HepG2 (cell line): ENCODE measurements around the gene ATP5PB. TPM values are rescaled to one million over a fixed set of nuclear protein-coding genes. Genes with fewer than 3 reads are reported as not detected.

ENCODE experiments used
- ATAC-seq: fragments of 200-7000 bp; cut with Tn5 transposase; 3 replicates; pipeline ENCODE4 v1.9.1; 2020; ENCODE audit warnings: mild to moderate bottlenecking, moderate library complexity
- BruUV-seq: library from RNA; stranded (reverse); fragments of 400-500 nt; replicated peaks from 2 replicates; lab custom pipeline; 2021; lab: Mats Ljungman, UMichigan
- CTCF ChIA-PET: fragments of 300-600 bp; formaldehyde crosslinking; extraction: SDS; loops from one replicate; lab custom pipeline; 2021; ENCODE audit warnings: low total read pairs, inconsistent platforms, low intra/inter-chr PET ratio; lab: Yijun Ruan, JAX
- POLR2A ChIA-PET: fragments of 350-600 bp; sonication (Branson Sonifier 250); formaldehyde crosslinking; loops from one replicate; lab custom pipeline; 2020; ENCODE audit warnings: antibody characterized with exemption, inconsistent platforms; lab: Yijun Ruan, JAX
- DNase-seq: peaks from one replicate; pipeline ENCODE4 v3.0.0-alpha.2; 2015; ENCODE audit warnings: low spot score
- FAIRE-seq: peaks from 3 replicates; lab custom pipeline; 2011; peaks lifted over from hg19 to GRCh38; lab: Jason Lieb, UNC
- H2AFZ ChIP-seq: one replicate; pipeline ENCODE4 v1.6.1; 2011; ENCODE audit warnings: low read length, inconsistent platforms
- H3K27ac ChIP-seq: fragments of 300-600 bp; 3 replicates; pipeline ENCODE4 v1.8.0; 2011; ENCODE audit warnings: mixed run types, mild to moderate bottlenecking, mixed read lengths, low read length, inconsistent platforms; ENCODE audit not compliant: insufficient read depth; ENCODE audit errors: extremely low read length
- H3K27me3 ChIP-seq, 2 experiments: fragments of 200-600 bp in 1 of 2; 2 replicates in 1 of 2; 3 replicates in 1 of 2; pipeline versions ENCODE4 v1.6.0 to v1.8.0; 2011; ENCODE audit warnings: low read length in 2 of 2, mild to moderate bottlenecking in 2 of 2, moderate library complexity in 2 of 2, inconsistent platforms in 1 of 2; ENCODE audit not compliant: insufficient read depth in 2 of 2, control insufficient read depth in 1 of 2
- H3K36me3 ChIP-seq, 2 experiments: fragments of 200-600 bp in 1 of 2; replicated peaks in 1 of 2; 2 replicates in 1 of 2; 3 replicates in 1 of 2; pipeline versions ENCODE4 v1.5.1 to v1.8.0; 2011; ENCODE audit warnings: low read length in 2 of 2, inconsistent platforms in 1 of 2; ENCODE audit not compliant: insufficient read depth in 2 of 2, control insufficient read depth in 1 of 2
- H3K4me1 ChIP-seq: 2 replicates; pipeline ENCODE4 v1.5.1; 2012; ENCODE audit warnings: low read length, inconsistent platforms; ENCODE audit not compliant: insufficient read depth
- H3K4me2 ChIP-seq: 2 replicates; pipeline ENCODE4 v1.6.0; 2011; ENCODE audit warnings: low read depth, low read length, inconsistent platforms
- H3K4me3 ChIP-seq, 3 experiments: fragments of 200-600 bp in 1 of 3; sonication (generic), shearing (Covaris generic) in 1 of 3; replicated peaks in 1 of 3; 2 replicates each; pipeline ENCODE4 v1.5.1; 2011 to 2016; ENCODE audit warnings: low read length in 3 of 3, inconsistent platforms in 2 of 3, low read depth in 2 of 3, mild to moderate bottlenecking in 2 of 3, control low read depth in 1 of 3, mixed read lengths in 1 of 3; ENCODE audit not compliant: insufficient read depth in 1 of 3
- H3K79me2 ChIP-seq: one replicate; pipeline ENCODE4 v1.6.1; 2011; ENCODE audit warnings: low read length, inconsistent platforms; ENCODE audit not compliant: insufficient read depth
- H3K9ac ChIP-seq: 2 replicates; pipeline ENCODE4 v1.6.0; 2011; ENCODE audit warnings: mild to moderate bottlenecking, low read depth, low read length, inconsistent platforms; ENCODE audit not compliant: insufficient read depth
- H3K9me3 ChIP-seq: 2 replicates; pipeline ENCODE4 v1.5.1; 2012; ENCODE audit warnings: mild to moderate bottlenecking, low read length
- H4K20me1 ChIP-seq: 2 replicates; pipeline ENCODE4 v1.6.0; 2011; ENCODE audit warnings: inconsistent platforms, mild to moderate bottlenecking, low read length, moderate library complexity; ENCODE audit not compliant: insufficient read depth
- CENPT ChIP-seq: sonication (generic); formaldehyde crosslinking; IDR thresholded peaks from 2 replicates; pipeline ENCODE4 v1.8.0; 2022; ENCODE audit warnings: low read depth, mild to moderate bottlenecking, moderate library complexity, missing genetic modification reagents
- CENPX ChIP-seq: sonication (generic); formaldehyde crosslinking; IDR thresholded peaks from 2 replicates; pipeline ENCODE4 v1.9.0; 2021; ENCODE audit warnings: mild to moderate bottlenecking, missing genetic modification reagents, moderate library complexity
- RXRB ChIP-seq: IDR thresholded peaks from 2 replicates; pipeline ENCODE4 v1.6.1; 2016; ENCODE audit warnings: borderline replicate concordance, missing genetic modification reagents, missing compliant biosample characterization
- SNAPC2 ChIP-seq: sonication (generic); formaldehyde crosslinking; IDR thresholded peaks from 2 replicates; pipeline ENCODE4 v1.8.1; 2022; ENCODE audit warnings: mild to moderate bottlenecking, missing genetic modification reagents
- TSC22D2 ChIP-seq: sonication (generic); formaldehyde crosslinking; IDR thresholded peaks from 2 replicates; pipeline ENCODE4 v1.5.1; 2020; ENCODE audit warnings: missing genetic modification reagents, mild to moderate bottlenecking, borderline replicate concordance
- ZFP36L1 ChIP-seq: sonication (generic); formaldehyde crosslinking; IDR thresholded peaks from 2 replicates; pipeline ENCODE4 v1.8.0; 2022; ENCODE audit warnings: mild to moderate bottlenecking, missing genetic modification reagents, moderate library complexity
- ZNF138 ChIP-seq: sonication (generic); formaldehyde crosslinking; IDR thresholded peaks from 2 replicates; pipeline ENCODE4 v1.5.0; 2020; ENCODE audit warnings: mild to moderate bottlenecking, low read depth, missing genetic modification reagents
- WGBS: methylation state at CpG from one replicate; pipeline ENCODE4 v1.1.6; 2017; ENCODE audit warnings: low lambda C conversion rate; 5-methylcytosine and 5-hydroxymethylcytosine counted together
- in situ Hi-C: cut with HindIII; loops from 2 replicates; pipeline ENCODE4 v1.10.0; 2017; ENCODE audit warnings: low pct_unique_long_range_greater_than_20kb; ENCODE audit not compliant: extremely low pct_ligation_motif_present
- intact Hi-C: fragments of 100-400 bp; cut with micrococcal nuclease; formaldehyde crosslinking; loops from one replicate; pipeline ENCODE4 v1.10.0; 2022; ENCODE audit not compliant: unreplicated experiment
- polyA plus RNA-seq, 8 experiments: library from polyadenylated mRNA; depleted of rRNA in 3 of 8; stranded (reverse) in 7 of 8; unstranded in 1 of 8; fragments of >200 nt; fragmentation: Illumina TruSeq in 4 of 8; extraction: Trizol in 4 of 8; gene quantifications; 2 replicates each; pipeline versions ENCODE4 v1.2.1 to v1.2.3, GENCODE V29; 2011 to 2016; ENCODE audit warnings: low read depth in 4 of 8, missing spikeins in 1 of 8, mixed read lengths in 1 of 8; ENCODE audit not compliant: insufficient read depth in 1 of 8
- total RNA-seq, 5 experiments: library from RNA; depleted of rRNA; stranded (reverse); fragments of >200 nt; fragmentation: Illumina TruSeq; extraction: Trizol; gene quantifications; 2 replicates each; pipeline ENCODE4 v1.2.3, GENCODE V29; 2016; ENCODE audit warnings: low read depth in 1 of 5

Gene ATP5PB
- total and polyA plus RNA-seq, 2 of the 13 experiments (the other 11 are each of a cell fraction or from before 2014, with no cell fraction given), result 297 to 541 TPM

DNA sequence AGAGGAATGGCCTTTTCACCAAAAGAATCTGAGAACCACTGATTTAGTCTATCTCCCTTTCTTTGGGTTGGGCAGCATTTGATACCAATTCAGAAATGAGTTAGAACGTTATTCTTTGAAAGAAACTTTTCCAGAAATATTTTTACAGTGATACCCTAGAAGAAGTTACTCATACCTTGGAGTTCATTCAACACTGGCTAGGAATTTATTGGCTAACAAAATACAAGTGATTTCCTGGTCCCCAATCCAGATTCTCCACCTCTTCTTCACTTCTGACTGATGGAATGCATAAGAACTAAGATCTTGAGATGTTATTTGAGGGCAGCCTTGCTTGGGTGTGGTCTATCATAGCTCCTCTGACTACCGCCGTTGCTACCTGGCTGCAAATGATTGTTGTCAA lies 33.9 kb downstream of the ATP5PB start:
- DNase-seq, result no peak
- Histone ChIP-seq H2AFZ (no peak overlapping the region), H3K4me3 (no peak overlapping the region), H3K36me3 (no peaks in the 10 kb centered on the region), H3K9me3 (no peaks in the 10 kb centered on the region), H3K27ac (no peak overlapping the region), H3K9ac (no peak overlapping the region), H3K4me2 (no peak overlapping the region), H3K4me1 (peaks cover 3% of the 10 kb centered on the region; the same call in 1 of the 2 replicates), H3K79me2 (no peaks in the 10 kb centered on the region), H4K20me1 (no peaks in the 10 kb centered on the region), H3K27me3 (peaks cover 0 to 25% of the 10 kb centered on the region in 2 experiments; a peak in 2 of 5 replicates)
- WGBS, result 38% methylated on average over 3 of the region's 3 CpGs
- no peak for ATAC-seq
- intact Hi-C loops, result no loop called here
- in situ Hi-C loops, result loop anchor here (5.0 kb wide), 1 partner anchor 284 kb away; no protein-coding TSS in a partner anchor
- no peak for FAIRE-seq
- TF ChIP-seq RXRB (CRISPR knock-in tag) (no peak), ZFP36L1 (CRISPR knock-in tag) (no peak)
- no TSS peak for BruUV-seq
- ChIA-PET POLR2A (no interaction called here), CTCF (interaction anchor here (2.4 kb wide), 1 partner anchor 173 kb away, joined by 26 read pairs; no protein-coding TSS in a partner anchor)

DNA sequence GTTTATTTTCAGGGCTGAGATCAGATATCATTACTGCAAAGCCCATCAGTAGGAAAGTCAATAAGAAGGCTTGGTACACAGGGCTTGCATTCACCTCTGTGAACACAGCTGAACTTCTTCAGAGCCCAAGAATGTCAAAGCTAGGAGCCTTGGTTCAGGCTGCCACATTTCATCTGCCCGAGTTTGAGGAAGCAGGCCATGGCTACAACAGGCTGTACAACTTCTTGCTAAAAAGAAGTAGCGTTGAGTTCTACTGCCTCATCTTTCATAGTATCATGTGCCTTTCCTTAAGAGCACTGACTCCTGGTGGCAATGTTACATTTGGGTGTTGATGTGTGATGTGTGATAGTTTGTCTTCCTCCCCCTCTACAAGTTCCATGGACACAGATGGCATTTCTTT lies 34.6 kb downstream of the ATP5PB start:
- Histone ChIP-seq H2AFZ (no peak overlapping the region), H3K4me1 (peaks cover 9% of the 10 kb centered on the region; the same call in 1 of the 2 replicates), H3K9ac (no peak overlapping the region), H3K79me2 (no peaks in the 10 kb centered on the region), H3K27ac (no peak overlapping the region), H3K4me2 (no peak overlapping the region), H3K9me3 (no peaks in the 10 kb centered on the region)
- ChIA-PET POLR2A (no interaction called here), CTCF (no interaction called here)
- BruUV-seq, result no TSS peak
- ATAC-seq (no peak), FAIRE-seq (no peak)
- in situ Hi-C loops, result loop anchor here (5.0 kb wide), 1 partner anchor 283 kb away; no protein-coding TSS in a partner anchor
- intact Hi-C loops, result no loop called here
- no peak for TF ChIP-seq TSC22D2 (CRISPR knock-in tag)
- TF ChIP-seq SNAPC2 (CRISPR knock-in tag), result no peak
- no peak for TF ChIP-seq CENPX (CRISPR knock-in tag)
- no peak for TF ChIP-seq CENPT (CRISPR knock-in tag)
- TF ChIP-seq ZNF138 (CRISPR knock-in tag), result no peak
- TF ChIP-seq, all 625 proteins: peak for 0
- H3K4me3 ChIP-seq, result no peak overlapping the region
- no peak for DNase-seq
- H3K36me3 ChIP-seq, result no peaks in the 10 kb centered on the region
- 10% methylated on average over 2 of the region's 2 CpGs for WGBS
- H3K27me3 ChIP-seq, result peaks cover 0 to 32% of the 10 kb centered on the region in 2 experiments; a peak in 3 of 5 replicates
- no peaks in the 10 kb centered on the region for H4K20me1 ChIP-seq
